Stimulated activated CD8-positive, alpha-beta memory T cell treated with anti-CD3 and anti-CD28 coated beads, Interleukin-15, amount 100 ng/mL, for 24 hours (primary cell): ENCODE results near the gene ADAMTS6.
"Not testable (repeated sequence)": the region's sequence is repeated elsewhere in the genome, so short reads cannot be mapped to it uniquely, and the experiment has no call there.

Experiments
- DNase-seq: peaks from one replicate; pipeline ENCODE4 v3.0.0-alpha.2; 2020; ENCODE audit warnings: low read depth

ADAMTS6 gene

GRCh38 chr5:65197531-65198455, 283.9 kb downstream of the ADAMTS6 start:
- no peak for DNase-seq

DNA sequence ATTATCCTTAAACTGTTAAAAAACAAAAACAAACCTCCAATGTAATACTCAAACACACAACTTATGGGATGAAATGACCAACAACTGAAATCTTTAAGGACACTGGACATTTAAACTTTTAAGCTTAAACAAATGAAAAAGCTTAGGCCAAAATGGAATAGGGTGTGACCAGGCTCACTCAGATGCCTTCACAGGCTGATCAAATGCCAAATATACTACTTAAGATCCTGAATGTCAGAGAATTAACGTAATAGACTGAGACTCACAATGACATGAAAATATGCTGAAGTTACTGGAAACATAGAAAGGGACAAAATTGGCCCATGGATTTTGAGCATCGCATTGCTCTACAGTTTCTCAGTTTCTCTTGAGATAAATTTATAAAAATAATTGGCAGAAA, 286.8 kb downstream of the ADAMTS6 start:
- no peak for DNase-seq

DNA sequence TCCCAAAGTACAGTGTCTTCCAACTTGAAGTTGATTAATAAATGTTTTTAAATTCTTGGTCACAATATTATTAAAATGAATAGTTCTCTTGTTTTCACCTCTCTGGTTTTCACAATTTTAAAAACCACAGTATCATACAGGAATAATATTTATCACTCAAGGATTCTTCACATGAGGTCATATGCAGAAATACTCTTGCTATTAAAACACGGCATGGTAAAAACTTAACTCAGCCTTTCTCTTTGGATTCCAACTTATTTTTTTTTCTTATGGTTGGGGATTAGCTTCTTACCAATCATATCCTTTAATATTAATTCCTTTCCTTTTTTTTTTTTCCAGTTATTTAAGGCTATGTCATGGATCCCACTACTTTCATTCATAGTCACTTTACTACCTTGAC, 289.4 kb downstream of the ADAMTS6 start:
- no peak for DNase-seq

DNA sequence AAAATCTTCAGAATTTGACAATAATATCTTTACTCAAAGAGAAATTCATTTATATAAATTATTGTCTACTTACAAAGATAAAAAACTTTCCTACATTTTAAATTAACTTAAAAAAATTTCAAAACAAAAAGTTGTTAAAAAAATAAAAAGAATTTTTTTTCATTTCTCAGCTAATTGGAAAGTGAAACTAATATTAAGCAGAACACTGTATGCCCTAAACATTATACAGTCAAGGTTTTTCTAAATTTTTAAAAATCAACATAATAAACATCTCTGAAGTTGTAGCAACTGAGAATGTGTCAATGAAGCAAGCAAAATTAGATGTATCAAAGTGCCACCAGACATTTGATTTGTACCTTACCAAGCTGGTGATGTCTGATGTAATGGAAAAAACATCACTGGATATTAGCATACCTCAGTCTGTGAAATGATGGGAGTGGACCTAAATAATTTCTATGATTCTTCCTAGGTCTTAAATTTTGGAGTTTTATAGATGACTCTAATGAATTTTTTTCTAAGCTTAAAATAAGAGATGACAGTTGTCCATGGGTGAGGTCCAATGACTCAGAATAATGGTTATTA, 290.1 kb downstream of the ADAMTS6 start:
- DNase-seq = no peak

- no peak for DNase-seq
These were observed 291.2 kb downstream of the ADAMTS6 start for GRCh38 chr5:65190328-65191053.

DNA sequence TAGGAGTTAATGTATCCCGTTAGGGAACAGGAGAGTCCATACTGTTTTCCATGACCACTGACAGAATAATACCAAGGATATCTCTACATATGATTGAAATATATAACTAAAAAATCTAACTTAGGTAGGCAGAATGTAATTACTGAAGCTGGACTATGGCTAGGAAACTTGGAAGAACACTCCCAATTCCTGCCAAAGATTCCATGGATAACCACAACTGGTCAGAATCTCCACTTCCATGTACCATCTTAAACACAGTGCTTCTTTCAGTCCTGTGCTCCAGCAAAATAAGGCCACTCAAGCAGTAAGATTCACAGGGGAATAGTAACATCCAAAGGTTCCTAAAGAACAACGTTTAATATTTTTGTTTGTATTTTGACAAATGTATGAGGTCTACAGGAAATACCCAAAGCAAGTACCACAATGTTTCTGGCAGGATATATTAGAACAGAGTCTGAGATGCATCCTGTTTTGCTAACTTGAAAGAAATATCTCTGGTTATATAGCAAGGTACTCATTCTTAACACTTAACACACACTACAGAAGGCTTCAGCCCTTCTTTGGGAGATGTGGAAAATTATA, 295.0 kb downstream of the ADAMTS6 start:
- DNase-seq = no peak

- no peak for DNase-seq
These were observed 296.3 kb downstream of the ADAMTS6 start for GRCh38 chr5:65185468-65185867.

DNA sequence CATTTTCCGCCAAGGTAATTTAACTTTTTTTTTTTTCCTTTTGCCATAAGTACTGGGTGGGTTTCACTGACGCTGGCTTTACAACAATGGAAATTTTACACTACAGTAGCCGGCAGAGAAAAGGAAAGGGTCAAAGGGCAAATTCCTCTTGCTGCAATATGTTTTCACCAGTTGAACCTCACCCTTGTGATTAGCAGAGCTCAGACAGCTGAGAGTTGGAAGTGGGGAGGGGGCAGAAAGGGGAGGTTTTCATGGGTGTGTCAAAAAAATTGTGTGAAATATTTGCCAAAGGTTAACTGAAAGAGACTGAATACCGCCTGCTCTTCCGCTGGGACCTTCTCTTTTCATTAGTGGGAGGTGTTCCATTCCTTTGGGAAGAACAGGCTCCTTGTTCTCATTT, 296.9 kb downstream of the ADAMTS6 start:
- DNase-seq = no peak

GRCh38 chr5:65174231-65174630, 307.5 kb downstream of the ADAMTS6 start:
- not testable (repeated sequence) for DNase-seq

- no peak for DNase-seq
These were observed 308.6 kb downstream of the ADAMTS6 start for GRCh38 chr5:65173130-65173525.

DNA sequence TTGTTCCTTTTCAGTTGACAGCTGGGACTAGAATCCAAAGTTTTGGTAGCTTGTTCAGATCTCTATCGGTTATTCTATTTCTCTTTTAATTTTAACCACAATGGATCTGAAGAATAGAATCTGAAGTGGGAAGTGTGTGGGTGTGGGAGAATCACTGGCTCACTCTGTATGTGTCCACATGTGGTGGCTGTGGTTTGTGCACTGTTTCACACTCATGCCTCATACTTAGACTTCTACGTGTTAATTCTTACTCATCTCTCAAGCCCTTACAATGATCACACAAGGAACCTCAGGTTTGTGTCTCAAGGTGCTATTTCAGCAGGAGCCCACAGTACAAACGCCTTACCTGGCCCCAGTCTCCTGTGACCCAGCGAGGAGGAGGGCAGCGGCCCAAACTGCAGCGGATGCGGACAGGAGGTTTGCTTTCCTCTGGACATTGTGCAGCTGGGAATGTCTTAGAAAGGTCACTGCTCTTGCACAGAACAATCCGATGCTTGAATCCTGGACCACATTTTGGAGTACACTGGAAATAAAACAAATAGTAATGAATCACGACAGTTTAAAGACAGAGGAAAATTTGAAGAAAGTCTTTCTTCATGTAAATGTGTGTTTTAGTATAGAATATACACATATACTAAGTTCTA, 309.1 kb downstream of the ADAMTS6 start:
- DNase-seq = no peak

- no peak for DNase-seq
These were observed 310.1 kb downstream of the ADAMTS6 start for GRCh38 chr5:65171645-65172044.

- DNase-seq = no peak
These were observed 318.0 kb downstream of the ADAMTS6 start for GRCh38 chr5:65163698-65164097.

- no peak for DNase-seq
These were observed 320.1 kb downstream of the ADAMTS6 start for GRCh38 chr5:65161655-65162054.

DNA sequence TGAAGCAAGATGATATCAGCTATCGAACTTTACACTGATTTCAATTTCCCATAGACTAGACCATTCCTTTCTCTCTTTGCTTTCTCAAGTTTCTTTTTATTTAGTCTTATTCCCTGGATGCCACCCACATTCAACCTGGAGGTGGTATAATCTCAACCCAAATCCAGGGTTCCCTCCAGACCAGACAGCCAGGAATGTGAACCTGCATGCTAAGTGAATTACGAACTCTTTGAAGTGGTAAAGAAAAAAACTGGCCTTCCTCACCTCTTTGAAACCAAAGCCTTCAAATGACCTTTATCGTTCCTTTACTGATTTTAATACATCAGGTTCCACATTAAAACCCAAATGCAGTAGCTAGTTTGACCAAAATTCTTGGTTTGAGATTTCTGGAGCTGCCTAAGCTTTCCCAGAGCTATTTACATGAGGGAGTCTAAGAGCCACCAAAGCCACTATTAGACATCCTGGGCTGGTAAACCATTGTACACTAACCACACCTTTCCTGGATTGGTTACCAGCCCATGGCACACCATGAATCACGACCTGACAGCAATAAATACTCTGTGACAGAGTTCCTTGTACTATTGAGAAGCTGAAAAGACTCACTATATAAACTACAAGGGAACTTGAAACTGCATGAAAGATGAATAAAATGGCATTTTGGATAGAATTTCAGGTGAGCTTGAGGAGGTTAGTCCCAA, 323.7 kb downstream of the ADAMTS6 start:
- no peak for DNase-seq

DNA sequence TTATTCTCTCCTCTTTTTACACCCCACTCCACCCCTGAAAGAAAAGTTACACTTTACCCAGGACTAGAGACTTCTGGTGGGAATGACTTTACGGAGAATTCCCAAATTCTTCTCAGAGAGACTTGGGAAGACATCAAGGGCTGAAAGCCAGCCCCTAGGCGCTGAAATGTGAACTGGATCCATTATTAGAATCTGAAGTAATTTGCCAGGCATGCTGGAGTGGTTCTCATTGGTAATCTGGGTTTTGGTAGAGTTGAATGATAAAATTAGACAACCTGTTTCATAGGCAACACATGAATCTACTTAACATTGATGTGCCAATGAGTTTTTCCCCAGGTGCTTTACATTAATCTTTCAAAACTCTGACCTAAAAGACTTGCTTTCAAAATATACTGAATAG, 324.8 kb downstream of the ADAMTS6 start:
- no peak for DNase-seq

GRCh38 chr5:65152131-65152530, 329.6 kb downstream of the ADAMTS6 start:
- DNase-seq = no peak

DNA sequence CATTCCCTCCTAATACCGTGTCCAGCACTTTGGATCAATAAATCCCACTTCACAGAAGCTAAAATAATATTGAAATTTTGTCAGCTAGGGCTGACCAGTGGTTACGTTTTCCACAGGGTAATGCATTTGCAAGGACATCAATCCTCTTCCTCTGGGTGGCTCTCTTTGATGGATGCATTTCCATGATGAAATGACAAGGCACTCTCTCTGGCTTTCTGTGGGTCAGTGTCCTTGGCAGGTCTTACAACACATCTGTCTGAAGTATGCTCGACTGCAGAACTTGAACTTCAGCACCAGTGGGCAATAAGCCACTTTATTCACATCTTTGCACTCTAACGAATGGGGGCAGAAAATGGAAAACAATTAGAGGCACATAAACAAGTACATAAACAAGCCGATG, 330.1 kb downstream of the ADAMTS6 start:
- DNase-seq = no peak

GRCh38 chr5:65150599-65151304, 331.0 kb downstream of the ADAMTS6 start:
- DNase-seq = no peak

DNA sequence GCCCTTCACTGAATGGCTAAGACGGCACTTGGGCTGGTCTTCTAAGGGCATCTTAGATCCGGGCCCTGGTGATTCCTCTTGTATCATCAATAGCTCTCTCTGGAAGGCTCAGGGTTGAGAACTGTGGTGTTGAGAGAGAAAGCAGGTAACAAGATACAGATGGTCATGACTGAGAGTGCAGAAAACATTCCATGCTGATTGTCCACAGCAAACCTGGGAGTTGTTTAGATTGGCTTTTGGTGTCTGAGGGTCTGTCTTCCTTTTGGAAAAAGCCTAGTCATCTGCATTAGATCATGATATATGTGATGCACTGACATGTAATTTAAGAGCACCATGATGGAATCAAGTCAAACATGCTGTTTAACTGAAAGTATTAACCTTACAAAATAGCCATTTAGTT, 331.9 kb downstream of the ADAMTS6 start:
- DNase-seq = no peak
